ENCODE measurements around the gene NAA20.
A peak's percentile ranks its signal among the peaks of the same experiment; 100 is the strongest.

The NAA20 gene, protein sequence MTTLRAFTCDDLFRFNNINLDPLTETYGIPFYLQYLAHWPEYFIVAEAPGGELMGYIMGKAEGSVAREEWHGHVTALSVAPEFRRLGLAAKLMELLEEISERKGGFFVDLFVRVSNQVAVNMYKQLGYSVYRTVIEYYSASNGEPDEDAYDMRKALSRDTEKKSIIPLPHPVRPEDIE

DNA sequence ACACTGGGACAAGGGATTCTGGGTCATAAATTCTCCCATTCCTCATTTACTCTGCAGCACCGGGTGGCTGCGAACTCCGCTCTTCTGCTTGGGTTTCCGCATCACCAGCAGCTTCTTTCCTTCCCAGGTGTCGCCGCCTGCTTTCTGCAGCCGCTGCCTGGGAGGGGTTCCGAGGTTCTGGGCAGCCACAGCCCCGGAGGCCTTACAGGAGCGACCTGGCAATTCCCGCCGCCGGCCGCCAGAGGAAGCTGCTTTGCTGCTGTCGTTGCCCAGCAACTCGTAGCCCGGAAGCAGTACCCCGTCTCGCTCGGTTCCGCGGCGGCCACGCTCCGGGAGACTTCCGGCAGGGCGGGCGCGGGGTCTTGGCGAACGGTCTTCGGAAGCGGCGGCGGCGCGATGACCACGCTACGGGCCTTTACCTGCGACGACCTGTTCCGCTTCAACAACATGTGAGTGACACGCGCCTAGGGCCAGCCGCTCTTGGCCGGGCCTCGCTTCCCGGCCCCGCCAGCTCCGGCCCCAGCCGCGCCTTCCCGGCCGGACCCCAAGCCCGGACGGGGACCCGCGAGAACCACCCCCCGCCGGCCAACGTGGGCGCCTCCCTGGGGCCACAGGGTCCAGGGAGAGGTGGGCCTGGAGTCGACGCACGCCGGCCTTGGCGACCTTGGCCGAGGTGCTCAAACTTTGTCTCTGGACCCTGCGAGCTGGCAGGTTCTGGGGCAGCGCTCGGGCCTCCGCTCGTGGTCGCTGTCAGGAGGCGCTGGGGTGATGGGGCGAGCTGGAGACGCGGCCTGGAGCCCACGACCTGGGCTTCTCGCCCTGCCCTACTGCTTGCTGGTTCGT, at the start of gene NAA20:
TSS of gene NAA20 (plus strand) at position 362 of the 843 bp plus-strand sequence. CDS start at position 397, 35 bp downstream.
- DNase-seq (ENCODE audit: low read depth, low spot score) = peak; percentile 97

DNA sequence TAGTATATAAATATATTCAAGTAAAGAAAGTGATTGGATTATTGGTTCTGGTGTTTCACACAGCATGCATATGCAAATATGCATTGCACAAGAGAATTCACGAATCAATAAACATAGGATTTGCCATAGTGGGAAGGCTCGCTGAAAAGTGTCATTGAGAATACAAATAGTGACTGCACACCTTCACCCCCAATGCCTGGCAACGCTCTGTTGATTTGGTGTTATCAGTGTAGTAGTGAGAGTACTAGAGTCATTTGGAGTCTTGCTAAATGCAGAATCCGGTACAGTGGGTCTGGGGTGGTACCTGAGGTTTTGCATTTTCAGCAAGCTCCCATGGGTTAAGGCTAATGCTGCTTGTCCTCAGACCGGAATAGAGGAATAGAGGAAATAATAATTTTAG, 49.7 kb upstream of the NAA20 start:
- no peak for DNase-seq (ENCODE audit: low read depth, low spot score)

DNA sequence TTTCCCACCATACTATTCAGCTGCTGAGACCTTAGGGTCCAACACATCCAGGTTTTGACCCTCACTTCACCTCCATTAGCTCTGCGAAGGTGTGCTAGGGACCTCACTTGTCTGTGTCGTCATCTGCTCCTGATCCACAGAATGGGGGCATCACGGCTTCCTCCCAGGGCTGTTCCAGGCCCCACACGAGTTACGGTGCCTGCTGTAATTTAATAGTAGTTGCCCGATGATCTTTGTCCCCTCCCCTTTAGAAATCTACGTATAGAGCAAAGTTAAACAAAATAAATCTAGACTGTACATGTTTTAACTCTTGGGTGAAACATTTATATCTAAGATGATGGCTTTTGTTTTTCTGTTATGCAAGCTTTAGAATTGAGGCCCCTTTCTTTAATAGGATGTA, 49.1 kb upstream of the NAA20 start:
- DNase-seq (ENCODE audit: low read depth, low spot score) = no peak

DNA sequence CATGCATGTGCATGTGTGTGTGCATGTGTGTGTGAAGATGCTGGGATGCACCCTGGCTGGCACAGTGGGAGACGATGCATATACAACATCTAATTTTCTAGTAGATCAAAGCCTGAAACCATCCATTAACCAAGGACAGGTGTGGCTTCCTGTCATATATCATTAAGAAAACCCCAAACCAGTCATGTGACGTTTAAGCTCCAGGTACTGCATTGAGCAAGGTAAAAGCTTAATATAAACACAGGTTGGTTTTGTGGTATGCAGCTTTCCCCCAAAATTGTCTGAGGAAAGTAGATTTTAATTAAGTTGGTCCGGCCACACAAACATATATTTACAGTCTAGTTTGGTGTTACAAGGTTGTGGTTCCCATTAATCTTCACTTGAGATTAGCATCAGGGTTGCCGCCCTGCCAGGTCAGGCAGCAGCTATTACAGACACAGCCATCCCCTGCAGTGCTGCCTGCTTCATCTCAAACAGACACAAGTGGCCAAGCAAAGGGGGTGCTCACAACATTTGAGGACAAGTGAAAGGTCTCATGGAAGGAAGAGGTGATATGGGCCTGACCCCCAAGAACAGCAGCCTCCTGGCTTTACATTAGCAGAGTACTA, 48.6 kb upstream of the NAA20 start:
- DNase-seq (ENCODE audit: low read depth, low spot score) = no peak

DNA sequence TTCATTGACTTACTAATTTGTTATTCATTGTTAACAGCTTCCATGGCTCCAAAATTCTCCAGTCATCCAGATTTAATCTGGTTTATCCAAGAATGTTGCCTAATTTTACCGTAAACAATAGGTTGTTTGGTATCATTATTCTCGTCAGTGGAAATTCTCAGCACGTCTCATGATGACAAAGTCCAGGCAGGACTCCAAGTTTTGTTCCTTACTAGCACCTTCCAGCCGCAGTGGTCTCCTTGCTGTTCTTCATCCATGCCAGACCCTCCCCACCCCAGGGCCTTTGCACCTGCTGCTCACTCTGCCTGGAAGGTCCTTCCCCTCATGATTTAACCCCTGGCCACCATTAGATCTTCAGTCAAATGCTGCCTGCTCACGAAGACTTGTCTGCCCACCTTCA, 48.1 kb upstream of the NAA20 start:
- no peak for DNase-seq (ENCODE audit: low read depth, low spot score)

DNA sequence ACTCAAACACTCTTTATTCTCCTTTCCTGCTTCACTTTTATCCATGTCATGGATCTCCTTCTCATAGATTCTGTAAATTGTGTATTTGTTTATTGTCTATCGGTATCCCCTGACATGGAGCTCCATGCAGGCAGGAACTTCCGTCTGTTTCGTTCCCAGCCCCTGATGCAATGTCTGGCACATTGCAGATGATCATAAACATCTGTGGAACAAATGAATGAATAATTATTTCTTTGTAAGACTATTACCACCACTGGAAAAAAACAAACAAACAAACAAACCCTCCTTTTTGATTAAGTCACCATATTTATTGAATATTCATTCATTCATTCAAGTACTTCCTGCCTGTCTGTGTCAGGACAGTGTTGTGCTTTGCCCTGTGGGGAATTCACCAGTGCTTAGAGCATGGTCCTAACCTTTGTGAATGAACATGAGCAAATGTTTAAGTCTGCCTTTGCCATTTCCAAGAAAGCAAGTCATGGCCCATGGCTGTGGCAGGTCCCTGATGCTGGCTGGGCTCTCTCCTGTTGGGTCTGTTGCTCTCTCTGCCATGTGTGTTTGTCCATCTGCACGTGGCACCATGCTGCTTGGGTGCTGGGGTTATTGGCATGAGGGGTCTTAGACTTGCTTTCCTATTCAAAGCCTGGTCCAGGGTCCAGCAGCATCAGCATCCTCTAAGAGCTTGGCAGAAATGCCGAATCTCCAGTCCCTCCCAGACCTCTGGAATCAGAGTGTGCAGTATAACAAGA, 47.5 kb upstream of the NAA20 start:
- DNase-seq (ENCODE audit: low read depth, low spot score) = no peak

DNA sequence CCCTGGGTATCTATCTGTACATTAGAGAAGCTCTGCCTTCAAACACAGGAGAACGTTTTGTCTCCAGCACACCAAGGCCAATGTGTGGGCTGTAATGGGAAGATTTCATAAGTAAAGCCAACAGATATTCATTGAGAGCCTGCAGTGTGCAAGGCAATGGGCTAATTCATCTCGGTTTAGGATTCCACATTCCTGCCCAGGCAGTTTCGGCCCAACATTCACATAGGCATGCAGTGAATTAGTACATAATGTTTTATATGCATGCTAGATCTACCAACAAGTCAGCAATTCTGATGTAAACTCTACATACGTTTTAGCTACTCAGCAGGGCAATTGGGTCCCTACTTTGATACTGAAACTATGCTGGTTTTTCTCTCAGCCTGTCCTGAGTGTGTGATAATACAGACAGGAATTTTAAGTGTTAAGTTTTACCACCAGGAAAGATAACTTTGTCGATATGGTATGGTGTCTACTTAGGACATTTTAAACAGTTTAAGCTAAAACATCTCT, 46.9 kb upstream of the NAA20 start:
- DNase-seq (ENCODE audit: low read depth, low spot score) = no peak

DNA sequence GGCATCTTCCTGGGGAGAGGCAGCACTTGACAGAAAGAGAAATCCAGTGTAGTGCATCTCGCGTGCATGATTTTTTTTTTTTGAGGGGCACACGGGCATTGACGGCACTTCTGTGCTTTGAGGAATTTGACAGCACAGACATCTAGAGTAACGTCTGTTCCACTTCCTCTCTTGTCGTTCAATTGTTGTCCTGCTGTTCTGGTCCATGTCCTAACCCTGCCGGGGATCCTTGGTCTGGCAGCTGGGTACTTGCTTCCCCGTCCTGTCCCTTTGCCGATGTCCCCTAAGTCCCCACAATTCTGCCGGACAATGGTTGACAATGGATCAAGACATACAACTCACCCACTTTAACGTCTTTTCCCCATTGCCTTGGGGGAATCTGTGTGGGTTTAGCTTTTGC, 46.0 kb upstream of the NAA20 start:
- no peak for DNase-seq (ENCODE audit: low read depth, low spot score)

DNA sequence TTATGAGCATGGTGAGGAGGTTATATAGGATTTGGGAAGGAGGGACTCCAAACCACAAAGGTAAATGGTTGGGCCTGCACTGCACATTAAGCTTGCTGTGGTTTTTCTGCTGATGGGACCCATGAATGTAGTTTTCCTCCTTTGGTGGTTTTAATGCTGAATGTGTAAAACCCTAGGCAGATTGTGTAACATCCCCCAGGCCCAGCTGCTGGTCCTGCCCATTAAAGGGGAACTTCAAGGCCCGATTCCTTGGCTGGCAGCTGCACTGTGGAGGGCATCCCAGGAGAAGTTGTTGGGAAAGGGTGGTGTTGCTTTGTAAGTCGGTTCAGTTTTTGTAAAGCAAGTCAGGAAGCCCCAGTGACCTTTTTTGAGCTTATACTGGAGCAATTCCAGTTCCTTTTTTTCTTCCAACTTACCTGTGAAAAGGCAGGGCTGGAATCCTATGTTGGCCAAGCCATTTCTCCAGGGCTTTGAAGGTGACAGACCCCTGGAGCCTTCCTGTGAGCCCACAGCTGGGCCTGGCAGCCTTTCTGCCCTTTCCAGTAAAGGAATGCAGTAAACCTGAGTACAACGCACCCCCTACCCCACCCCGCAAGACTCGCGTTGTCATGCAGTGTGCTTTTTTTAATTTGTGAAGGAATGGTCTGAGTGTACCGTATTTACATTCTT, 43.1 kb upstream of the NAA20 start:
- peak; percentile 43 for DNase-seq (ENCODE audit: low read depth, low spot score)

DNA sequence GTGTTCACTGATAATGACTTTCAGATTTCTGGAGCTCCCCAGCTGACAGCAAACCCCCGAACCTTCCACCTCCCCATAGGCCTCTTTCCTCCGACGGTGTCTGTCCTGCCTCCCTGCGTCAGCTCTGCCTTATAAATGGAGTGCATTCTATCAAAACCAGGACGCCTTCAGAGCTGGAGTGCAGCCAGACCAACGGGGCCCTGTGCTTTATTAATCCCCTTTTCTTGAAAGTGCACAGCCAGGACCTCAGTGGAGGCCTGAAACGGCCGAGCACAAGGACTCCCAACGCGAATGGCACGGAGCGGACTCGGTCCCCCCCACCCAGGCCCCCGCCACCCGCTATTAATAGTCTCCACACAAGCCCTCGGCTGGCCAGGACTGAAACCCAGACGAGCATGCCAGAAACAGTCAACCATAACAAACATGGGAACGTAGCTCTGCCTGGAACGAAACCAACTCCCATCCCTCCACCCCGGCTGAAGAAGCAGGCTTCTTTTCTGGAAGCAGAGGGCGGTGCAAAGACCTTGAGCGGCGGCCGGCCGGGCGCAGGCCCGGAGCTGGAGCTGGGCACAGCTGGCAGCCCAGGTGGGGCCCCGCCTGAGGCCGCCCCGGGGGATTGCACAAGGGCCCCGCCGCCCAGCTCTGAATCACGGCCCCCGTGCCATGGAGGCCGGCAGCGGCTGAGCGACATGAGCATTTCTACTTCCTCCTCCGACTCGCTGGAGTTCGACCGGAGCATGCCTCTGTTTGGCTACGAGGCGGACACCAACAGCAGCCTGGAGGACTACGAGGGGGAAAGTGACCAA, 42.3 kb upstream of the NAA20 start:
- peak; percentile 75 for DNase-seq (ENCODE audit: low read depth, low spot score)

DNA sequence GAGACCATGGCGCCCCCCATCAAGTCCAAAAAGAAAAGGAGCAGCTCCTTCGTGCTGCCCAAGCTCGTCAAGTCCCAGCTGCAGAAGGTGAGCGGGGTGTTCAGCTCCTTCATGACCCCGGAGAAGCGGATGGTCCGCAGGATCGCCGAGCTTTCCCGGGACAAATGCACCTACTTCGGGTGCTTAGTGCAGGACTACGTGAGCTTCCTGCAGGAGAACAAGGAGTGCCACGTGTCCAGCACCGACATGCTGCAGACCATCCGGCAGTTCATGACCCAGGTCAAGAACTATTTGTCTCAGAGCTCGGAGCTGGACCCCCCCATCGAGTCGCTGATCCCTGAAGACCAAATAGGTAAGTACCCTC, 41.7 kb upstream of the NAA20 start:
- DNase-seq (ENCODE audit: low read depth, low spot score) = peak; percentile 70

DNA sequence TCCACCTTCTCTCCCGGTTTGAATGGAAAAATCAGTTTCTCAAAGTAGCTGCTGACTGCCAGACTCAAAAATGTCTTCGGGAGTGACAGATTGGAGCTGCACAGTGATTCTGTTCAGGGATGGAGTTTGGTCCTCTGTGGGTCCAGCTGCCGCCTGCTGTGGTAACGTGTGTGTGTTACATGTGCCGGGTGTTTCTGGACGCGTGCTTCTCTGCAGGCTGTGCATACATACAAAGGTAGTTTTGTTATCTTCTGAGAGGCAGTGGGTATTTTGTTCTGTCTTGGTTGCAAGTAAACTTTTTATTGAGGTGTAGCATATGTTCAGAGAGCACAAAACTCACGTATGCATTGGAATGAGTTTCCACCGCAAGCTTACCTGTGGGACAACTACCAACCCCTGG, 41.3 kb upstream of the NAA20 start:
- DNase-seq (ENCODE audit: low read depth, low spot score) = peak; percentile 52

DNA sequence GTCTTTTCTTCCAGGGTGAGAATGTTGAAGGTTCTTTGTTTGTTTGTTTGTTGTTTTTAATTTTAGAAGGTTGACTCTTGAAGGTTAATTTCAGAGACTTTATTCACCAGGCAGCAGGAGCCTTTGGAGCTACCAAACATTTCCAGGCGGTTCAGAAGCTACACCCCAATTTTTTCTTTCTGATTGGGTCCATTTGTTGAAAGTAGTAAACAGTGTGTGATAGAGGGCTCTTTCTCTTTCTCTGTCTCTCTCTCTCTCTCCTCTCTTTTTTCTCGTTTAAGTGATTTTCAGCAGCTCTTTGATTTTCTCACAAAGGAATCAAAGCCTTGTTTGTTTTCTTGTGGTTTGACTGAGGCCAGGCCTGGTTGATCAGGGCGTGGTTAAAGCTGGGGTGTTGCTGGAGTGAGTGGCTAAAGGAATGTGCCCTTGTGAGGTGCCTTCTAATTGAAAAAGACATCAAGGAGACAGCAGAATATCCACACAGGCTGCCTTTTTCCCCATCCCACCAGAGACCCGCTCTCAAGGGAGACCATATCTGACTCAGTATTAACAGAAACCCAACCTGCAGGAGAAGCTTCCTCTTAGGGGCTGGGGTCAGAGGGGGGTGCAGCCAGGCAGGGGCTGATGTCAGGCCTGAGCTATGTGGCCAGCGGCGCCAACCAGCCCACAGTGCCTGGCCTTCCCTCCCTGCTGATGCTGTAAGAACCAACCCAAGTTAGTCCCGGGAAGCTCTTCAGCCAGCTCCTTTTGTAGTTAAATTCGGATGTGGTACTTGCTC, 40.4 kb upstream of the NAA20 start:
- DNase-seq (ENCODE audit: low read depth, low spot score) = peak; percentile 95

DNA sequence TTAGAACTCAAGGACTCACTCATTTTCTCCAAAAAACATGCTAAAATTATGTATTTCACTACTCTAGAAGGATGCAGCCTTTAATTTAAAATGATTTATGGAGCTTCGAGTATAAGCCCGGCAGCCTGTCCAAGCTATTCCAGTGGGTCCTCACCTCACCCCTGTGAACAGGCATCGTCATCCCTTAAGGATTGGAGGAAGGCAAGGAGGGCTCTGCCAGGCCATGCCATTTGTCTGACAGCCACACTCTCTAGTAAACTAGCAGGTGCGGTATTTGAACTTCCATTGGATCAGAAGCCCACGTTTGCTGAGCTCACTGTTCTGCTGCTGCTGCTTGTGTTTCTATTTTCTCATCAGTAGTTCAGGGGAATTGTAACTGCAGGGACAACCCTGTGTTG, 39.8 kb upstream of the NAA20 start:
- DNase-seq (ENCODE audit: low read depth, low spot score) = no peak

DNA sequence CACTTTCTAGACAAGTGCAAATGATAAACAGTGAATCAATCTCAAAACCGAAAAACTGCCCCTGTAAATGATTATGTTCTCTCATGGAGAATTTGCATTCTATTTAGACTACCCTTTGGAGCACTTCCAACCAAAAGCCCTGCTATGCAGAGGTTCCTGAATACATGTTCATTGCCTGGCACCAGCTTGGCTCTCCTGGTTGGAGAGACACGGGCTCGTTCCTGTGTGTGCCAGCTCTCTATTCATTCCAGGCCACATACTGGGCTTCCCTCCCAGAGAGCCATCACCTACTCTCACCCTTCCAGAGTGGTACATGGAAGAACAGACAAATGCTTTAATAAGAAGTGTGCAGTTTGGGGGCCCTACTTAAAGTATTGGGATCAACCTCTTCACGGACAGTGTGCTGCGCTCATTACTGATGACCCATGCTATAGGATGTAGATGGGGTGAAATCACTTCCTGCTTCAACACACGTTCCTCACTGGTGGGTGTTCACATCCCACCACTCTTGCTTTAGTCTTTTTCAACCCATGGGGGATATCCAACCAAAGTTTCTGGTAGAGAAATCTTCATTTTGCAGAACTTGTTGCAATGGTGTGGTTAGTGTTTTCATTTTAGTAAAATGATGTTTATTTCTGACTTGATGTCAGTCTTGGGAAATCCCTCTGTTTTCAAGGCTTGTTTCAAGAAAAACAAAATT, 38.5 kb upstream of the NAA20 start:
- DNase-seq (ENCODE audit: low read depth, low spot score) = no peak

DNA sequence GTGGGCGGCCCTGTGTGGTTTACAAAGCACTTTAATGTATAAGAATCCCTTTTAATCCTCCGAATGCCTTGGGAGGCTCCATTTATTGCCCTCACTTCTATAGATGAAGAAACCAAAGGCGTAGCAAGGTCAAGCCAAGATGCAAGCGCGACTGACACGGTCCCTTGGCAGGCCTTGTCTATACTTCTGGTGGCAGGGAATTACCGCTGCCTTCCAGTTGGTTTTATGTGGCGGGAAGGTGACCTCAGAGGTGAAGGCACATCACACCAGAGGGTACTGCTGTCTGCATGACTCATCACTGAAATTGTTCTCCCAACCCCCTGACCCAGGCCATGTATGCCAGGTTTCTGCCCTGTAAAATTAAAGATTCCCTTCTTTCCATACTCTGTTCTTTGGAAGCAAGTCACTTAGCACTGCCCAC, 36.1 kb upstream of the NAA20 start:
- DNase-seq (ENCODE audit: low read depth, low spot score) = peak; percentile 58

DNA sequence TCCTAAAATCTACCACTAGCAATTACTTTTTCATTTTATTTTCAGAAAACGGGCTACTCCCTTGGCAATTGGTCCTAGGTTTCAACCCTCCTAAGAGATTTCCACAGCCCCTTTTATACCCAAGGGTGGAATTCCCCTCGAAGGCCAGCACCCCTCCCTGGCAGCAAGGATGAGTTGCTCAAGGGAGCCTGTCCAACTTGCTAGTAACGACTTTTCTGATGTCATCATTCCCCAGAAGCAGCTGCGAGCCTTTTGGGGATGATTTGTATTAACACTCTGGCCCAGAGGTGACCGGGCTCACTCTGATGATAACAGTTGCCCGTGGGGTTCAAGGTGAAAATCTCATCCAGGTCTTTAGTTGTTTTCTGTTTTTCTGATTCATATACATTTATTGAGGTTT, 30.7 kb upstream of the NAA20 start:
- no peak for DNase-seq (ENCODE audit: low read depth, low spot score)

DNA sequence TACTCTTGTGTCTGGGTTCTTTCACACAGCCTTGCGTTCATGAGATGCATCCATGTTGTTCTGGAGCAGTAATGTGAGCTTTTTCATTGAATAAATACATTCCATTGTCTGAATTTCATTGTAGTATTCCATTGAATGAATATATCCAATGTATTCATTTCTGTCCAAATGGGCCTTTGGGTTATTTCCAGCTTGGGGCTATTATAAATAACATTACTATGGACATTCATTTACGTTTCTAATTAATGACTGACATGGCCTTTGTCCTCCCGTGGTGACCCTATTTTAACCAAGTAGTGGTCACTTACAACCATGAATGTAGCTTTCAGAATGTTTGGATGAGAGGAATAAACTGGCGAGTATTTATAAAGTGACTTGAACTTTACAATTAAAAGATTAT, 30.1 kb upstream of the NAA20 start:
- DNase-seq (ENCODE audit: low read depth, low spot score) = no peak

DNA sequence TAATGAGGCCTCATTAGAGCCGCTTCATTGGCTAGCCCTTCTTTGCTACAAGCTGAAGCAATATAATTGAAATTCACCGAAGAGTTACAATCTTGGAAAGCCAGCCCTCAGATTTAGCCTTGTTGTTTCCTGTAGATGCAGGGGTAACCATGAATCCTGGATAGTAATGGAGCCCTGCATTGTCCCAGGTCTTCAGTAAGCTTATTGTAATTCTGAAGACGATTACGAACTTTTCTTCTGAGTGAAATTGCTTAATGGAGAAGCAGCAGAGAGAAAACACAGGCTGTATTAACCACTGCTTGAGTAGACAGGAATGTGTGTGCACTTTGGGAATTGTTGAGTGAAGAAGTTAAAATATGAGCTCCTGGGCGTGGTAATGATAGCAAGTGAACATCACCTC, 26.3 kb upstream of the NAA20 start:
- no peak for DNase-seq (ENCODE audit: low read depth, low spot score)

Measured in ELF-1 (cell line).